GM10248 (cell line): ENCODE data around the gene CCSER2.

Experiments used
- CTCF ChIA-PET: fragments of 300-600 bp; sonication (Branson Sonifier 250); formaldehyde crosslinking; extraction: SDS; loops from one replicate; lab custom pipeline; 2021; ENCODE audit warnings: antibody characterized with exemption; lab: Yijun Ruan, JAX
- POLR2A ChIA-PET: fragments of 350-650 bp; sonication (Branson Sonifier 250); formaldehyde crosslinking; extraction: SDS; loops from one replicate; lab custom pipeline; 2020; ENCODE audit warnings: antibody characterized with exemption; lab: Yijun Ruan, JAX
- DNase-seq: peaks from one replicate; pipeline ENCODE4 v3.0.0; 2012; ENCODE audit errors: extremely low spot score
- CTCF ChIP-seq: IDR thresholded peaks from 2 replicates; pipeline ENCODE4 v1.5.1; 2012; ENCODE audit warnings: mild to moderate bottlenecking, low read depth; ENCODE audit errors: extremely low read depth, missing control alignments, control extremely low read depth

CCSER2 gene

DNA sequence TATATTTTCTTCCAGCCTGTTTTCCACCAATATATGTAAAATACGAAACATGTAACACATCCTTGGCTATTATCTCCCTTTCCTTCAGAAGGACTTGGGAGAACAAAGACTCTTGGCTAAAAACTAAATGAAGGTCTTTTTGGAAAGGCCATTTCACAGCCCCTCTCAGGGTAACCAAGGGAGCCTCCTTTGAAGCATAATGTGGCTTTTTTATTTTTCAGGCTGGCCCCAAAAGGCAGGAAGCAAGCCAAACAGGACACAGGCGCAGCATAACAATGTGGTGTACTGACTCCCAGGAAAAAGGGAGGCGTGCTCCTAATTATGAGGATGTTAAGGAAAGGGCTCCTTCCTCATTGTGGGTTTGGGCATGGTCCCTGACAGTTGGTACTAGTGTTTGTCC lies 30.3 kb upstream of the CCSER2 start:
- no peak for TF ChIP-seq CTCF
- ChIA-PET POLR2A (no interaction called here), CTCF (no interaction called here)
- no peak for DNase-seq

DNA sequence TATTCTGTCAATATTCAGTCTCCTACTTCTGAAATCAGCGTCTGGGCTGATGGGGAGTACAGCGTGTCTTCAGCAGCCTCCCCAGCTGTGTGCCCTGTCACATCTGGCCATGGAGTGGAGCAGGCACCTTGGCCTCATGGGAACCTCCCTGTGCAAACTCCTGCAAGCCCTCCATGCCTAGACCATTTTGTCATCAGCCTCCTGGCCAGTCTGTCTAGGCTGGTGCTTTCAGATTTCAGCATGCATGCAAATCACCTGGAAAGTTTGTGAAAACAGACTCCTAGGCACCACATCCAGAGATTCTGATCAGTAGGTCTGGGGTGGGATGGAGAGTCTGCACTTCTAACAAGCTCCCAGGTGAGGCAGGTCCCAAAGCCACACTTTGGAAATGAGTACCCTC lies 26.2 kb upstream of the CCSER2 start:
- CTCF ChIA-PET = interaction anchor here (0.9 to 1.6 kb wide), 5 partner anchors 13 to 235 kb away, joined by 3 to 5 read pairs (median 3); no protein-coding TSS in a partner anchor
- no peak for TF ChIP-seq CTCF
- no peak for DNase-seq
- POLR2A ChIA-PET = no interaction called here

- DNase-seq = no peak
- TF ChIP-seq CTCF = no peak
- POLR2A ChIA-PET = no interaction called here
- CTCF ChIA-PET = interaction anchor here (1.8 kb wide), 1 partner anchor 230 kb away, joined by 5 read pairs; no protein-coding TSS in a partner anchor
Observed at GRCh38 chr10:84306751-84307384, 21.5 kb upstream of the CCSER2 start.

DNA sequence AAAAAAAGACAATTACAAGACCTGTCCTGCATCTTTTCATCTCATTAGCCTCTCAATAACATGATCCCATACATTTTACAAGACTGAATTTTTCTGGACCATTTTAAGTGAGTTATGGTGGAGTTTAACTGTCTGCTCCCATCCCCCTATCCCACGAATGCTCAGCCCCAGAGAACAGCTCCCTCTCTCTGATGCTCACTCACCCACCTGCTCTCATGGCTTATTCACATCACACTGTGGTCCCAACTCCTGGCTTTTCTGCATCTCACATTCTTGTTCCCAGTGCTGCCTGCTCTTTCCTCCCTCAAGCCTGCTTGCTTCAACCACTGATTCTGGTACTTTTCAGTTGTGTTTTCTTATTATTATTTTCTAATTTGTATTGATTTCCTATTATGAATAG lies 20.4 kb upstream of the CCSER2 start:
- ChIA-PET CTCF (interaction anchor here (0.8 to 1.8 kb wide), 3 partner anchors 17 to 229 kb away, joined by 3 to 5 read pairs (median 3); partner anchors contain the start of gene CCSER2), POLR2A (no interaction called here)
- no peak for DNase-seq
- no peak for TF ChIP-seq CTCF

DNA sequence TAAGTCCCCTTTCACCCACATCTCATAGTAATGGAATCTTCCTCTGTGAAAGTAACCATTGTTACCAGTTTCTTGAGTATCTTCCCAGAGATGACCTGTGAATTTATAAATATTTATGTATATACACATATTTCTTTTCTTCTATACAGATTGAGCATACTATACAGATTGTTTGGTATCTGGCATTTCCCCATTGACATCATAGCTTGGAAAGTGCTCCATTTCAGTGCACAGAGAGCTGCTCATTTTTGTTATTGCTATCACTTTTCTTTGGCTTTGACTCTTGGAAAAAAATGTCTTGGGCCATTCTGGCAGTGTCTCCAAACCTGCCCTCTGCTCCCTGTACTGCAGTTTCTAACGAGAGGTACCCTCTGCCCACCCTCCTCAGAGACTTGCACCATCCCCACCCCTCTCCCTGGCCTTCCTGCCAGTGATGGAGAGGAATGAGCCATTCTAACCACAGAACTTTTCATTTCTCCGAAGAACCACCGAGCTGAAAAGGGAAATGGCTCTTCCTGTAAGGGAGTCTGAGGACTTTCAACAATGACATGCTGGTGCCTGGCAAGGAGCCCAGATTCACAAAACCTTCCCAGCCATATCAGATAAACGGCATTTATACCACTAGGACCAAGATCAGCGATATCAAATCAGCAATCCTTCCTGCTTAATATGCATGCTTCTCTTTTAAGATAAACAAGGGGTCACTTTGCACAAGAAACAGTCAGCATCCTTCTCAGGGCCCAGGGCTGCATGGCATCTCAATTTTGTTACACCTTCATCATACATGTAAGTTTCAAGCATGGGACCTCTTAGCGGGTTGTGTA lies 19.7 kb upstream of the CCSER2 start:
- CTCF ChIA-PET = interaction anchor here (0.8 to 1.8 kb wide), 3 partner anchors 16 to 228 kb away, joined by 3 to 5 read pairs (median 3); partner anchors contain the start of gene CCSER2
- TF ChIP-seq CTCF = no peak
- no peak for DNase-seq
- POLR2A ChIA-PET = no interaction called here

- POLR2A ChIA-PET = no interaction called here
- TF ChIP-seq CTCF = no peak
- CTCF ChIA-PET = interaction anchor here (1.0 to 2.9 kb wide), 4 partner anchors 11 to 230 kb away, joined by 3 to 12 read pairs (median 12); no protein-coding TSS in a partner anchor
- no peak for DNase-seq
Observed at GRCh38 chr10:84310470-84310869, 17.9 kb upstream of the CCSER2 start.
